A549 (cell line): ENCODE data around the gene PLEKHA4. TPM values are rescaled to one million over a fixed set of nuclear protein-coding genes. Genes with fewer than 3 reads are reported as not detected.

ENCODE experiments used
- ATAC-seq, 2 experiments: fragments of 200-7000 bp in 1 of 2; fragments of >200 bp in 1 of 2; cut with Nextera tagmentation in 1 of 2; cut with Tn5 transposase in 1 of 2; 3 replicates each; pipeline versions ENCODE4 v1.8.0 to v1.9.1; 2018 to 2020; ENCODE audit warnings: mild to moderate bottlenecking in 1 of 2, moderate library complexity in 1 of 2
- CTCF ChIA-PET: fragments of 300-600 bp; sonication (Branson Sonifier 250); formaldehyde crosslinking; extraction: SDS; loops from one replicate; lab custom pipeline; 2021; ENCODE audit warnings: antibody characterized with exemption, inconsistent platforms; lab: Yijun Ruan, JAX
- POLR2A ChIA-PET: fragments of 350-600 bp; formaldehyde crosslinking; extraction: SDS; loops from one replicate; lab custom pipeline; 2021; ENCODE audit warnings: antibody characterized with exemption, inconsistent platforms; lab: Yijun Ruan, JAX
- DNase-seq, 2 experiments: peaks; one replicate each; pipeline versions ENCODE4 v3.0.0 to v3.0.0-alpha.2; 2011 to 2016; ENCODE audit warnings: low read depth in 1 of 2, low spot score in 1 of 2
- FAIRE-seq: peaks from 2 replicates; lab custom pipeline; 2011; peaks lifted over from hg19 to GRCh38; lab: Jason Lieb, UNC
- H3K27ac ChIP-seq, 2 experiments: fragments of >200 bp; sonication (Bioruptor Twin); formaldehyde crosslinking; 3 replicates each; pipeline ENCODE4 v1.5.1; 2016 to 2017
- H3K4me1 ChIP-seq: fragments of >200 bp; sonication (Bioruptor Twin); formaldehyde crosslinking; 3 replicates; pipeline ENCODE4 v1.6.1; 2016
- H3K4me2 ChIP-seq: fragments of >200 bp; sonication (Bioruptor Twin); formaldehyde crosslinking; 3 replicates; pipeline ENCODE4 v1.6.1; 2016
- H3K4me3 ChIP-seq: fragments of >200 bp; sonication (Bioruptor Twin); formaldehyde crosslinking; 3 replicates; pipeline ENCODE4 v1.5.1; 2016
- H3K9me3 ChIP-seq: fragments of >200 bp; sonication (Bioruptor Twin); formaldehyde crosslinking; 3 replicates; pipeline ENCODE4 v1.6.1; 2016
- BHLHE40 ChIP-seq: IDR thresholded peaks from 2 replicates; pipeline ENCODE4 v1.6.1; 2012; ENCODE audit warnings: low read depth, low read length, inconsistent platforms
- CBX8 ChIP-seq: fragments of 200-600 bp; sonication (generic); IDR thresholded peaks from 2 replicates; pipeline ENCODE4 v1.6.1; 2016
- CHD2 ChIP-seq: fragments of 150-350 bp; IDR thresholded peaks from 2 replicates; pipeline ENCODE4 v1.6.1; 2014; ENCODE audit warnings: low read length; ENCODE audit not compliant: partially characterized antibody
- CHD4 ChIP-seq: fragments of 200-600 bp; sonication (generic); IDR thresholded peaks from 2 replicates; pipeline ENCODE4 v1.6.1; 2016; ENCODE audit warnings: antibody characterized with exemption, mild to moderate bottlenecking, borderline replicate concordance
- EP300 ChIP-seq, 2 experiments: fragments of >200 bp; sonication (Bioruptor Twin); formaldehyde crosslinking; IDR thresholded peaks; 2 replicates in 1 of 2; 3 replicates in 1 of 2; pipeline ENCODE4 v1.6.1; 2016 to 2017
- ESRRA ChIP-seq: fragments of 150-350 bp; IDR thresholded peaks from 2 replicates; pipeline ENCODE4 v1.6.1; 2014; ENCODE audit warnings: mild to moderate bottlenecking, low read length, borderline replicate concordance
- FOSB ChIP-seq: fragments of 250-450 bp; sonication (Bioruptor Pico); IDR thresholded peaks from 2 replicates; pipeline ENCODE4 v1.5.0; 2020; ENCODE audit warnings: mild to moderate bottlenecking, moderate library complexity
- FOSL2 ChIP-seq, 2 experiments: fragments of 450-650 bp in 1 of 2; fragments of >200 bp in 1 of 2; sonication (Bioruptor Twin) in 1 of 2; formaldehyde crosslinking; IDR thresholded peaks; 2 replicates each; pipeline versions ENCODE4 v1.5.0 to v1.6.1; 2016 to 2020; ENCODE audit warnings: mild to moderate bottlenecking in 1 of 2, moderate library complexity in 1 of 2
- HOXB5 ChIP-seq: fragments of 250-450 bp; sonication (Bioruptor Pico); IDR thresholded peaks from 2 replicates; pipeline ENCODE4 v1.5.0; 2020; ENCODE audit warnings: mild to moderate bottlenecking, moderate library complexity
- JUNB ChIP-seq: fragments of >200 bp; sonication (Bioruptor Twin); formaldehyde crosslinking; IDR thresholded peaks from 2 replicates; pipeline ENCODE4 v1.6.1; 2016
- KDM1A ChIP-seq: fragments of 200-600 bp; sonication (generic); IDR thresholded peaks from 2 replicates; pipeline ENCODE4 v1.6.1; 2016; ENCODE audit warnings: low read depth, mild to moderate bottlenecking
- MAZ ChIP-seq: fragments of 150-350 bp; IDR thresholded peaks from 2 replicates; pipeline ENCODE4 v1.6.1; 2014; ENCODE audit warnings: antibody characterized with exemption, low read depth, low read length, borderline replicate concordance
- NFE2L2 ChIP-seq: fragments of 150-350 bp; conservative IDR thresholded peaks from 2 replicates; pipeline ENCODE4 v1.6.1; 2014; ENCODE audit warnings: low read length
- NPAS2 ChIP-seq: fragments of 250-450 bp; sonication (Bioruptor Pico); IDR thresholded peaks from 2 replicates; pipeline ENCODE4 v1.8.0; 2022; ENCODE audit warnings: mild to moderate bottlenecking, moderate library complexity, borderline replicate concordance
- POLR2A ChIP-seq: IDR thresholded peaks from 2 replicates; pipeline ENCODE4 v1.6.1; 2012; ENCODE audit warnings: mild to moderate bottlenecking, low read length
- RCOR1 ChIP-seq: fragments of 150-350 bp; IDR thresholded peaks from 2 replicates; pipeline ENCODE4 v1.6.1; 2014; ENCODE audit warnings: antibody characterized with exemption, low read length, low read depth
- SREBF2 ChIP-seq: fragments of 450-650 bp; IDR thresholded peaks from 2 replicates; pipeline ENCODE4 v1.6.1; 2014; ENCODE audit warnings: mild to moderate bottlenecking, moderate library complexity
- TFCP2L1 ChIP-seq: fragments of 250-450 bp; sonication (Bioruptor Pico); IDR thresholded peaks from 2 replicates; pipeline ENCODE4 v1.5.0; 2021; ENCODE audit warnings: mild to moderate bottlenecking
- TP53 ChIP-seq: fragments of 250-450 bp; sonication (Bioruptor Pico); IDR thresholded peaks from 2 replicates; pipeline ENCODE4 v1.5.0; 2021; ENCODE audit warnings: mild to moderate bottlenecking, moderate library complexity
- WGBS: methylation state at CpG from one replicate; pipeline ENCODE4 v1.1.6; 2017; ENCODE audit errors: missing lambda C conversion rate; 5-methylcytosine and 5-hydroxymethylcytosine counted together
- polyA plus RNA-seq, 4 experiments: library from polyadenylated mRNA; depleted of rRNA in 3 of 4; stranded (reverse); fragments of >200 nt; fragmentation: RNase III in 1 of 4; extraction: RNeasy Plus Mini Kit Qiagen cat#74134 plus additional on column Dnase treatment in 1 of 4; gene quantifications; 2 replicates in 3 of 4; 3 replicates in 1 of 4; pipeline ENCODE4 v1.2.3, GENCODE V29; 2011 to 2017
- TF ChIP-seq, protein P1 (sequence below): fragments of 250-450 bp; sonication (Bioruptor Pico); IDR thresholded peaks from 2 replicates; pipeline ENCODE4 v1.5.0; 2021; ENCODE audit warnings: mild to moderate bottlenecking, moderate library complexity, borderline replicate concordance
- TF ChIP-seq, protein P2 (sequence below): fragments of >200 bp; sonication (Bioruptor Twin); formaldehyde crosslinking; IDR thresholded peaks from 2 replicates; pipeline ENCODE4 v1.6.1; 2016
- TF ChIP-seq, protein P3 (sequence below): fragments of 150-350 bp; IDR thresholded peaks from 2 replicates; pipeline ENCODE4 v1.6.1; 2014; ENCODE audit warnings: low read depth, mild to moderate bottlenecking, low read length
- TF ChIP-seq, protein P4 (sequence below): fragments of 250-450 bp; sonication (Bioruptor Pico); IDR thresholded peaks from 2 replicates; pipeline ENCODE4 v1.5.0; 2020; ENCODE audit warnings: low read depth, mild to moderate bottlenecking, moderate library complexity

Gene PLEKHA4
- polyA plus RNA-seq, 2 of the 4 experiments (the other 2 are of a cell fraction), result 0.34 to 0.46 TPM

DNA sequence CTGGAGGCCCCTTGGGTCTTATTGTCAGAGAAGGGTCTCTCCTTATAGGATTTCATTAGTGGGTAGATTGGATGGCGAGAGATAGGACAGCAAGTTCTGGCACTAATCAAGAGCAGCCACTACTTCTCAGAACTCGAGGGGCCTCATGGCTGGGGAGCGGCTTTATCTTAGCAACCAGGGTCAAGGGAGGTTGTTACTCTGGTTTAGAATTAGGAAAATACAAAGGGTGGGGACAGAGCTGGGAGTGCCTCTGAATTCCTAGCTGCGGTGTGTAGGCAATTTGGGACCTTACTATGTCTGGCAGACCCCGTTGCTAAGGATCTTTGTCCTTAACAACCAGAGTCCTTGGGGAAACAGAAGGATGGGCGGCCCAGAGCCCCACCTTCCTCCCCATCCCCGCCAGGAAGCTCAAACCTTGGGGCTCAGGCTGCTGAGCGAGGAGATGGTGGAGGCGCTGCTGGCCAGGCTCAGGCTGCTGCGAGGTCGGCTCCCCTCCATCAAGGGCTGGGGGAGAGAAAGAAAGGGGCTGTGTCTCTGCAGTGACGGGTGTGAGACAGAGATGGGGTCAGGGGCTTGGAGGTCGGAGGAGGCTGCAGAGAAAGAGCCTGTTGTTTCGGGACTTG is 1.2 kb downstream of the PLEKHA4 start:
- ATAC-seq (no peak), DNase-seq (no peak), FAIRE-seq (no peak)
- 89% methylated on average over 14 of the region's 14 CpGs for WGBS
- CTCF ChIA-PET, result interaction anchor here (0.6 to 4.9 kb wide), 8 partner anchors 16 to 190 kb away, joined by 3 to 33 read pairs (median 3); partner anchors contain the start of gene HSD17B14
- TF ChIP-seq CHD2, result no peak
- TF ChIP-seq TP53, result no peak
- TF ChIP-seq EP300 (IDR thresholded peaks at IDR 0.05), result no peak
- TF ChIP-seq JUNB, result no peak
- TF ChIP-seq RCOR1, result no peak
- TF ChIP-seq HOXB5, result no peak
- TF ChIP-seq, protein P1, sequence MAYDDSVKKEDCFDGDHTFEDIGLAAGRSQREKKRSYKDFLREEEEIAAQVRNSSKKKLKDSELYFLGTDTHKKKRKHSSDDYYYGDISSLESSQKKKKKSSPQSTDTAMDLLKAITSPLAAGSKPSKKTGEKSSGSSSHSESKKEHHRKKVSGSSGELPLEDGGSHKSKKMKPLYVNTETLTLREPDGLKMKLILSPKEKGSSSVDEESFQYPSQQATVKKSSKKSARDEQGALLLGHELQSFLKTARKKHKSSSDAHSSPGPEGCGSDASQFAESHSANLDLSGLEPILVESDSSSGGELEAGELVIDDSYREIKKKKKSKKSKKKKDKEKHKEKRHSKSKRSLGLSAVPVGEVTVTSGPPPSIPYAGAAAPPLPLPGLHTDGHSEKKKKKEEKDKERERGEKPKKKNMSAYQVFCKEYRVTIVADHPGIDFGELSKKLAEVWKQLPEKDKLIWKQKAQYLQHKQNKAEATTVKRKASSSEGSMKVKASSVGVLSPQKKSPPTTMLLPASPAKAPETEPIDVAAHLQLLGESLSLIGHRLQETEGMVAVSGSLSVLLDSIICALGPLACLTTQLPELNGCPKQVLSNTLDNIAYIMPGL (CRISPR knock-in tag), result no peak
- TF ChIP-seq, protein P2, sequence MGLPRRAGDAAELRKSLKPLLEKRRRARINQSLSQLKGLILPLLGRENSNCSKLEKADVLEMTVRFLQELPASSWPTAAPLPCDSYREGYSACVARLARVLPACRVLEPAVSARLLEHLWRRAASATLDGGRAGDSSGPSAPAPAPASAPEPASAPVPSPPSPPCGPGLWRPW, result no peak
- TF ChIP-seq TFCP2L1 (CRISPR knock-in tag), result no peak
- TF ChIP-seq CHD4, result no peak
- no peak for TF ChIP-seq KDM1A
- TF ChIP-seq NPAS2 (CRISPR knock-in tag), result no peak
- no peak for TF ChIP-seq CBX8
- no peak for TF ChIP-seq NFE2L2
- no peak for TF ChIP-seq MAZ
- no peak for TF ChIP-seq BHLHE40
- TF ChIP-seq FOSL2 (IDR thresholded peaks at IDR 0.05), result no peak
- no peak for TF ChIP-seq FOSL2 (CRISPR knock-in tag; IDR thresholded peaks at IDR 0.05)
- TF ChIP-seq SREBF2, result no peak
- no peak for TF ChIP-seq FOSB (CRISPR knock-in tag)
- TF ChIP-seq ESRRA, result no peak
- POLR2A ChIA-PET, result no interaction called here
- Histone ChIP-seq H3K9me3 (no peaks in the 10 kb centered on the region), H3K4me2 (no peak overlapping the region), H3K4me1 (peaks cover 17% of the 10 kb centered on the region), H3K27ac (peak overlapping the region in 1 of 2 experiments; percentile 84; a peak in 2 of 6 replicates), H3K4me3 (no peak overlapping the region)

DNA sequence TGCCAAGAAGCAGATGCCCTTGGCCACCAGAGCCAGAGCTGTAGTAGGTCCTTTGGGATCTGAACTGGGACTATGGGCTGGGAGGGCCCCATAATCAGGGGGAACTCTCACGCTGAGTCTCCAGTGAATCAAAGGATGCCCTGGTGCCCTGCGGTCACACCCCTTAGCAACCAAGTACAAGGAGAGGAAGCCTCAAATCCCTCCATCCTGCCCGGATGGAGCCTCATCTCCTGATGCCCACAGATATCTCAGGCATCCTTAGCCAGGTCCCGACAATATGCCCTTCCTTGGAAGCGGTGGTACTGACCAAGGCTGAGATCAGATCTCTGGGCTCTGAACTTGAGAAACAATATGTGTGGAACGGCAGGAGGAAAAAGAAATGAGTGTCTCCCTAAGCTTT is 1.7 kb downstream of the PLEKHA4 start:
- no peak overlapping the region for H3K4me2 ChIP-seq
- POLR2A ChIA-PET, result no interaction called here
- ATAC-seq, result 0 out of 6 replicates have a peak, but pooled peaks of 1 of the 2 experiments have one; percentile 17
- no peak for TF ChIP-seq KDM1A
- TF ChIP-seq, protein P3, sequence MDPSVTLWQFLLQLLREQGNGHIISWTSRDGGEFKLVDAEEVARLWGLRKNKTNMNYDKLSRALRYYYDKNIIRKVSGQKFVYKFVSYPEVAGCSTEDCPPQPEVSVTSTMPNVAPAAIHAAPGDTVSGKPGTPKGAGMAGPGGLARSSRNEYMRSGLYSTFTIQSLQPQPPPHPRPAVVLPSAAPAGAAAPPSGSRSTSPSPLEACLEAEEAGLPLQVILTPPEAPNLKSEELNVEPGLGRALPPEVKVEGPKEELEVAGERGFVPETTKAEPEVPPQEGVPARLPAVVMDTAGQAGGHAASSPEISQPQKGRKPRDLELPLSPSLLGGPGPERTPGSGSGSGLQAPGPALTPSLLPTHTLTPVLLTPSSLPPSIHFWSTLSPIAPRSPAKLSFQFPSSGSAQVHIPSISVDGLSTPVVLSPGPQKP, result no peak
- TF ChIP-seq EP300 (IDR thresholded peaks at IDR 0.05), result no peak
- TF ChIP-seq NPAS2 (CRISPR knock-in tag), result no peak
- TF ChIP-seq BHLHE40, result no peak
- TF ChIP-seq, protein P4, sequence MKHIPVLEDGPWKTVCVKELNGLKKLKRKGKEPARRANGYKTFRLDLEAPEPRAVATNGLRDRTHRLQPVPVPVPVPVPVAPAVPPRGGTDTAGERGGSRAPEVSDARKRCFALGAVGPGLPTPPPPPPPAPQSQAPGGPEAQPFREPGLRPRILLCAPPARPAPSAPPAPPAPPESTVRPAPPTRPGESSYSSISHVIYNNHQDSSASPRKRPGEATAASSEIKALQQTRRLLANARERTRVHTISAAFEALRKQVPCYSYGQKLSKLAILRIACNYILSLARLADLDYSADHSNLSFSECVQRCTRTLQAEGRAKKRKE (CRISPR knock-in tag), result no peak
- no peak for TF ChIP-seq POLR2A
- no peak for TF ChIP-seq FOSL2 (IDR thresholded peaks at IDR 0.05)
- no peak for TF ChIP-seq FOSL2 (CRISPR knock-in tag; IDR thresholded peaks at IDR 0.05)
- DNase-seq, result no peak
- peaks cover 15% of the 10 kb centered on the region for H3K4me1 ChIP-seq
- H3K9me3 ChIP-seq, result no peaks in the 10 kb centered on the region
- no peak overlapping the region for H3K27ac ChIP-seq
- CTCF ChIA-PET, result interaction anchor here (0.6 to 4.9 kb wide), 7 partner anchors 18 to 136 kb away, joined by 3 to 33 read pairs (median 3); partner anchors contain the start of gene HSD17B14
- no peak for FAIRE-seq
- 84% methylated on average over 6 of the region's 6 CpGs for WGBS
- H3K4me3 ChIP-seq, result no peak overlapping the region
